ENCODE results near the gene GPR132. TPM values are rescaled to one million over a fixed set of nuclear protein-coding genes. Genes with fewer than 3 reads are reported as not detected.
A peak's percentile ranks its signal among the peaks of the same experiment; 100 is the strongest.

GPR132 gene
- total RNA-seq, 2 experiments from 2014 or later: 64.4 to 66.7 TPM

DNA sequence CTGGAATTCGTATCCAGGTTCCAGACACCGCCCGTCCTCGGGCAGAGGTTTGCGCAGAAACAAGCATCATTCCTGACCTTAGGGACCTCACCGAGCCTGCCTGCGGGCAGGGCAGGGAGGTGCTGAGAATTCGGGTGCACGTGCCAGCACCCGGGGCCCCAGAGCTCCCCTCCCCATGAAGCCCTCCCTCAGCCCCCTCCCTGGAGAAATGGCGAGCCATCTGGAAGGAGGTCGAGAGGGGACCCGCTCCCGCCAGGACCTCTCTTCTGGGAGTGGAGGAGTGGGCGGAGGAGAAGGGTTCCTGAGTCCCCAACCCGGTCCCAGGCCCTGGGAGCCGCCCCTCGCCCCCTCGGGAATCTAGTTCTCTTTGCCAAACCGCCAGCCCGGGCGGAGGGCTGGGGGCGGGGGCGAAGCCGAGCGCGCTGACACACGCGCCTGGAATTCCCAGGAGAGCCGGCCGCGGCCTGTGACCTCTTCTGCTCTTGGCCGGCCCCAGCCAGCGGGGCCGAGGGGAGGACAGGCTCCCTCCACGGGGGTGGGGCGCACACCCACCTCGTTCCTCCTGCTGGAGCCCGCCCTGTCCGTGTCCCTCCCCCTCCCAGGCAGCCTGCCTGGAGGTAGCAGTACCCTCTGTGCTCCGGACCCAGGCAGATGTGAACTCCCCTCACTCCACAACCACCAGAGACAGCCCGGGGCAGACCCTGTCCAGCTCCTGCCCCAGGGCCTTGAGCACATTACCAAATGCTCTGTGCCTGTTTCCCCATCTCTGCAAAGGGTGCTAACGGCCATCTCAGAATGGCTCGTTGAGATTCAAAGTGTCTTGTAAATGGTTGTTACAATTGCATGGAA is 23.0 kb upstream of the GPR132 start:
- Histone ChIP-seq H3K4me1 (ENCODE audit: insufficient read depth, low read length) (peaks cover 47% of the 10 kb centered on the region), H3K27me3 (ENCODE audit: control insufficient read depth in 1 of 2, insufficient read depth in 2 of 2, low read length in 2 of 2) (peaks cover 0 to 5% of the 10 kb centered on the region in 2 experiments), H3K27ac (ENCODE audit: low read depth in 1 of 2, low read length in 2 of 2) (no peak overlapping the region), H3K4me3 (ENCODE audit: low read length) (no peak overlapping the region), H3K9me3 (ENCODE audit: control insufficient read depth in 1 of 2, insufficient read depth in 1 of 2, low read length in 2 of 2) (no peaks in the 10 kb centered on the region), H3K36me3 (ENCODE audit: insufficient read depth, low read length) (no peaks in the 10 kb centered on the region)
- ATAC-seq (ENCODE audit: poor library complexity) (no peak), DNase-seq (no peak)
- peak overlapping the region; percentile 76 for H3K4me3 Mint-ChIP-seq
- no peak for TF ChIP-seq CTCF (IDR thresholded peaks at IDR 0.05)
- H3K4me1 Mint-ChIP-seq (ENCODE audit: low read depth): peaks cover 18% of the 10 kb centered on the region
- ChIA-PET CTCF (interaction anchor here (1.9 to 3.2 kb wide), 5 partner anchors 23 to 264 kb away, joined by 7 to 75 read pairs (median 37); partner anchors contain the start of gene GPR132), POLR2A (interaction anchor here (1.9 to 3.7 kb wide), 4 partner anchors 13 to 42 kb away, joined by 20 to 40 read pairs (median 32); partner anchors contain the start of gene GPR132)
- no peaks in the 10 kb centered on the region for H3K9me3 Mint-ChIP-seq
- H3K27me3 Mint-ChIP-seq: no peaks in the 10 kb centered on the region
- no peak overlapping the region for H3K27ac Mint-ChIP-seq
- intact Hi-C loops (cut with DNase I, micrococcal nuclease): loop anchor here (1.0 to 2.0 kb wide), 4 partner anchors 23 to 113 kb away; partner anchors contain the start of gene GPR132 (in 1 of the 2)
- no peaks in the 10 kb centered on the region for H3K36me3 Mint-ChIP-seq (ENCODE audit: low read depth)

DNA sequence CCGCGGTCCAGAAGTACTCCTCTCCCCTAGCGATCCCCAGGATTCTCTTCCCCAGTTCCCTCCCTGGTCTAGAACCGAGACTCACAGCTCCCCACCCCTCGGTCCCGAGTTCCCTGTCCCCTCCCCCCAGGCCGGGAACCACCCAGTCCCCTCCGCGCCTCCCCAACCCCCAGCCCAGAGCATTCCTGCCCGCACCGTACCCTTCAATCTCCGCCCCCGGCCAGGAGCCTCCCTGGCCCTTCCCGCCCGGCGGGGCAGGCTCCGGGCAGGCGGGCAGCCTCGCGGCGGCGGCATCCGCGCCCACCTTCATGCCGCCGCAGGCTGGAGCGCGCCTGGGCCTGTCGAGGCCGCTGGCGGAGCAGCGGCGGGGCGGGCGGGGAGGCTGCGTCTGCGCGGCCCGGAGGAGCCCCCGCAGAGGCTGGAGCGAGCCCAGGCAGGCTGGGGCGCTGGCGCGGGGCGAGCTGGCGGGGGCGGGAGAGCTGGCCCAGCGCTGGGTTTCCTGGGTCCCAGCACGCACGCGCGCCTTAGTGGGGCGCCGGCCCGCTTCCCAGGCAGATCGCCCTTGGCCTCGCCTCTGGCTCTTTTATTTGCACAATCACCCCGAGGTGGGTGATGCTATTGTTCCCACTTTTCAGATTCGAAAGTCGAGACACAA is 22.2 kb upstream of the GPR132 start:
- Histone ChIP-seq H3K9me3 (ENCODE audit: control insufficient read depth in 1 of 2, insufficient read depth in 1 of 2, low read length in 2 of 2) (no peaks in the 10 kb centered on the region), H3K4me3 (ENCODE audit: low read length) (peak overlapping the region; percentile 60), H3K4me1 (ENCODE audit: insufficient read depth, low read length) (peaks cover 40% of the 10 kb centered on the region), H3K36me3 (ENCODE audit: insufficient read depth, low read length) (no peaks in the 10 kb centered on the region), H3K27ac (ENCODE audit: low read depth in 1 of 2, low read length in 2 of 2) (peak overlapping the region in 1 of 2 donors; percentile 46), H3K27me3 (ENCODE audit: control insufficient read depth in 1 of 2, insufficient read depth in 2 of 2, low read length in 2 of 2) (peaks cover 0 to 5% of the 10 kb centered on the region in 2 experiments)
- DNase-seq (peak in 6 of 14 experiments; percentile 15 to 57 (median 35)), ATAC-seq (ENCODE audit: poor library complexity) (peak; percentile 2)
- H3K9me3 Mint-ChIP-seq: no peaks in the 10 kb centered on the region
- CTCF ChIA-PET: interaction anchor here (1.0 to 3.2 kb wide), 9 partner anchors 12 to 264 kb away, joined by 3 to 75 read pairs (median 7); partner anchors contain the start of gene GPR132
- H3K4me1 Mint-ChIP-seq (ENCODE audit: low read depth): peaks cover 17% of the 10 kb centered on the region
- H3K36me3 Mint-ChIP-seq (ENCODE audit: low read depth): no peaks in the 10 kb centered on the region
- no peak overlapping the region for H3K27ac Mint-ChIP-seq
- H3K4me3 Mint-ChIP-seq: peak overlapping the region; percentile 72
- POLR2A ChIA-PET: interaction anchor here (1.0 to 3.7 kb wide), 10 partner anchors 12 to 393 kb away, joined by 3 to 40 read pairs (median 6); partner anchors contain the start of genes CDCA4, GPR132 and SIVA1
- intact Hi-C loops (cut with DNase I, micrococcal nuclease): loop anchor here (1.0 to 2.0 kb wide), 4 partner anchors 22 to 113 kb away; partner anchors contain the start of gene GPR132 (in 1 of the 2)
- H3K27me3 Mint-ChIP-seq: no peaks in the 10 kb centered on the region
- no peak for TF ChIP-seq CTCF (IDR thresholded peaks at IDR 0.05)

- intact Hi-C loops (cut with DNase I, micrococcal nuclease): loop anchor here (1.0 to 2.0 kb wide), 6 partner anchors 22 to 112 kb away; partner anchors contain the start of gene GPR132 (in 1 of the 2)
- no peaks in the 10 kb centered on the region for H3K36me3 Mint-ChIP-seq (ENCODE audit: low read depth)
- H3K4me3 Mint-ChIP-seq: peak overlapping the region; percentile 72
- Histone ChIP-seq H3K9me3 (ENCODE audit: control insufficient read depth in 1 of 2, insufficient read depth in 1 of 2, low read length in 2 of 2) (no peaks in the 10 kb centered on the region), H3K27me3 (ENCODE audit: control insufficient read depth in 1 of 2, insufficient read depth in 2 of 2, low read length in 2 of 2) (peaks cover 0 to 5% of the 10 kb centered on the region in 2 experiments), H3K36me3 (ENCODE audit: insufficient read depth, low read length) (no peaks in the 10 kb centered on the region), H3K4me1 (ENCODE audit: insufficient read depth, low read length) (peaks cover 35% of the 10 kb centered on the region), H3K27ac (ENCODE audit: low read depth in 1 of 2, low read length in 2 of 2) (peak overlapping the region in 1 of 2 donors; percentile 46), H3K4me3 (ENCODE audit: low read length) (peak overlapping the region; percentile 60)
- H3K9me3 Mint-ChIP-seq: no peaks in the 10 kb centered on the region
- CTCF ChIA-PET: interaction anchor here (0.6 to 3.2 kb wide), 18 partner anchors 11 to 265 kb away, joined by 3 to 75 read pairs (median 4); partner anchors contain the start of genes BTBD6 and GPR132
- H3K4me1 Mint-ChIP-seq (ENCODE audit: low read depth): peaks cover 12% of the 10 kb centered on the region
- no peak overlapping the region for H3K27ac Mint-ChIP-seq
- ATAC-seq (ENCODE audit: poor library complexity): peak; percentile 89
- peak; percentile 72 to 92 (median 86) for DNase-seq
- POLR2A ChIA-PET: interaction anchor here (1.0 to 3.7 kb wide), 11 partner anchors 12 to 394 kb away, joined by 3 to 40 read pairs (median 6); partner anchors contain the start of genes CDCA4, GPR132 and SIVA1
- H3K27me3 Mint-ChIP-seq: no peaks in the 10 kb centered on the region
- peak; percentile 83 for TF ChIP-seq CTCF (IDR thresholded peaks at IDR 0.05)
Measured at GRCh38 chr14:105086833-105087307, 21.6 kb upstream of the GPR132 start.
